Breast epithelium (tissue), 3 donors: Measurements from ENCODE around the gene MID2.

Source experiments
- POLR2A ChIP-seq: fragments of 450-650 bp; IDR thresholded peaks from one replicate; pipeline ENCODE4 v1.6.1; 2016; ENCODE audit warnings: antibody characterized with exemption, mild to moderate bottlenecking, moderate library complexity
- POLR2AphosphoS5 ChIP-seq, 3 donors: sonication (generic); formaldehyde crosslinking; IDR thresholded peaks; one replicate each; pipeline ENCODE4 v1.6.1; 2017; ENCODE audit warnings: antibody characterized with exemption in 3 of 3
- TF ChIP-seq, protein P1 (sequence below), 3 donors: fragments of 450-650 bp; IDR thresholded peaks; one replicate each; pipeline ENCODE4 v1.5.1; 2016 to 2017; ENCODE audit warnings: antibody characterized with exemption in 3 of 3, mild to moderate bottlenecking in 3 of 3, moderate library complexity in 3 of 3

DNA sequence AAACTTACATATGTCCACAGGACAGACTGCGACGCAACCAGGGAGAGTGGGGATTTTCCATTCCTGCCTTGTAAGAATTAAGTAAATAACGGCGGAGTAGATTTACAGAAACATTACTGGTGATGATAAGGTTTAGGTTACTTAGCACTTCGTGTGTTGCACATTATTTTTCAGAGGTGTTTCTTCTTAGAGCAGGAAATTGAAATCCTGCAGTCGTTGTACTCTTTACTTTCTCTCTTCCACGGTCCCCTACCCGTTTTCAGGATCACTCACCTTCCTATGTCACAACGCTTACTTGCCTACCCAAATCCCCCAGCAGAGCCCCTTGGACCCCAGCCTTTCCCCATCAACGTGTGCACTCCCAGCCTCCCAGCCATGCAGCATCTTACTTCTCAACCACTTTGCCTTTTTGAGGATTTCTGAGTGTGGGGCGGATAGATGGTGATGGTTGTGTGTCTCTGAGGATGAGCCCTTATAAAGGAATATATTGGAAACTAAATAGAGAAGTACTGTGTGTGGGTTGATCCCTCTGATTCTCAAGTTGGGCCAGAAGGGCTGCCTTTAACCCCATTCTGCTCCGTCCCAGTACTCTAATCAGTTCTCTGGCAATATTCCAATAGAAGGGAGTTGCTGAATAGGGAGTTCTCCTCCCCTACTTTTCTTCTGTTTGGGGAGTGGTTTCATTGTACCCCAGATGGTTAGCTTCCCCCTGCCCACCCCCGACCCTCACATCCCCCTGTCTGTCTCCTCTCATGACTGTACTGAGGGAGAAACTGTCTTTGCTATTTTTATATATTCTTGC lies 1.6 kb downstream of the MID2 start:
- TF ChIP-seq POLR2A: no peak
- TF ChIP-seq, protein P1, sequence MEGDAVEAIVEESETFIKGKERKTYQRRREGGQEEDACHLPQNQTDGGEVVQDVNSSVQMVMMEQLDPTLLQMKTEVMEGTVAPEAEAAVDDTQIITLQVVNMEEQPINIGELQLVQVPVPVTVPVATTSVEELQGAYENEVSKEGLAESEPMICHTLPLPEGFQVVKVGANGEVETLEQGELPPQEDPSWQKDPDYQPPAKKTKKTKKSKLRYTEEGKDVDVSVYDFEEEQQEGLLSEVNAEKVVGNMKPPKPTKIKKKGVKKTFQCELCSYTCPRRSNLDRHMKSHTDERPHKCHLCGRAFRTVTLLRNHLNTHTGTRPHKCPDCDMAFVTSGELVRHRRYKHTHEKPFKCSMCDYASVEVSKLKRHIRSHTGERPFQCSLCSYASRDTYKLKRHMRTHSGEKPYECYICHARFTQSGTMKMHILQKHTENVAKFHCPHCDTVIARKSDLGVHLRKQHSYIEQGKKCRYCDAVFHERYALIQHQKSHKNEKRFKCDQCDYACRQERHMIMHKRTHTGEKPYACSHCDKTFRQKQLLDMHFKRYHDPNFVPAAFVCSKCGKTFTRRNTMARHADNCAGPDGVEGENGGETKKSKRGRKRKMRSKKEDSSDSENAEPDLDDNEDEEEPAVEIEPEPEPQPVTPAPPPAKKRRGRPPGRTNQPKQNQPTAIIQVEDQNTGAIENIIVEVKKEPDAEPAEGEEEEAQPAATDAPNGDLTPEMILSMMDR (IDR thresholded peaks at IDR 0.05): no peak
- TF ChIP-seq POLR2AphosphoS5 (IDR thresholded peaks at IDR 0.05): no peak
